MM.1S (cell line): ENCODE data around the gene DHRSX.
"Not testable (repeated sequence)": the region's sequence is repeated elsewhere in the genome, so short reads cannot be mapped to it uniquely, and the experiment has no call there.

Source experiments
- DNase-seq: peaks from one replicate; pipeline ENCODE4 v3.0.0-alpha.2; 2015
- H2AFZ ChIP-seq: fragments of 300-600 bp; sonication (generic); 2 replicates; pipeline ENCODE4 v1.6.0; 2016; ENCODE audit warnings: antibody characterized with exemption, low read length
- H3F3A ChIP-seq: fragments of 300-600 bp; sonication (generic); 2 replicates; pipeline ENCODE4 v1.6.1; 2016; ENCODE audit warnings: mild to moderate bottlenecking, antibody characterized with exemption, low read length, moderate library complexity, mixed read lengths; ENCODE audit not compliant: insufficient read depth
- H3K27ac ChIP-seq: fragments of 300-600 bp; sonication (generic); 2 replicates; pipeline ENCODE4 v1.5.1; 2016; ENCODE audit warnings: mild to moderate bottlenecking, low read length
- H3K27me3 ChIP-seq: fragments of 300-600 bp; sonication (generic); replicated peaks from 2 replicates; pipeline ENCODE4 v1.6.0; 2016; ENCODE audit warnings: low read length; ENCODE audit not compliant: insufficient read depth
- H3K36me3 ChIP-seq: fragments of 300-600 bp; sonication (generic); replicated peaks from 2 replicates; pipeline ENCODE4 v1.6.1; 2016; ENCODE audit warnings: mild to moderate bottlenecking, low read length, mixed read lengths; ENCODE audit not compliant: insufficient read depth
- H3K4me1 ChIP-seq: fragments of 300-600 bp; sonication (generic); 2 replicates; pipeline ENCODE4 v1.6.1; 2016; ENCODE audit warnings: low read length, mixed read lengths
- H3K4me2 ChIP-seq: fragments of 300-600 bp; sonication (generic); 2 replicates; pipeline ENCODE4 v1.6.0; 2016; ENCODE audit warnings: low read depth, low read length
- H3K4me3 ChIP-seq: fragments of 300-600 bp; sonication (generic); 2 replicates; pipeline ENCODE4 v1.5.1; 2016; ENCODE audit warnings: low read length, mixed read lengths
- H3K79me2 ChIP-seq: fragments of 300-600 bp; sonication (generic); 2 replicates; pipeline ENCODE4 v1.6.1; 2016; ENCODE audit warnings: mixed run types, low read length, mixed read lengths
- H3K9ac ChIP-seq: fragments of 300-600 bp; sonication (generic); 2 replicates; pipeline ENCODE4 v1.6.1; 2016; ENCODE audit warnings: low read length, mixed read lengths
- H3K9me2 ChIP-seq: fragments of 300-600 bp; sonication (generic); replicated peaks from 2 replicates; pipeline ENCODE4 v1.6.1; 2016; ENCODE audit warnings: mild to moderate bottlenecking, low read length, mixed read lengths; ENCODE audit not compliant: insufficient read depth
- H3K9me3 ChIP-seq: fragments of 300-600 bp; sonication (generic); replicated peaks from 2 replicates; pipeline ENCODE4 v1.6.1; 2016; ENCODE audit warnings: mild to moderate bottlenecking, low read length, mixed read lengths; ENCODE audit not compliant: insufficient read depth
- H4K20me1 ChIP-seq: fragments of 300-600 bp; sonication (generic); 2 replicates; pipeline ENCODE4 v1.6.1; 2016; ENCODE audit warnings: mild to moderate bottlenecking, low read length, moderate library complexity, mixed read lengths; ENCODE audit not compliant: insufficient read depth
- CTCF ChIP-seq: fragments of 300-600 bp; sonication (generic); IDR thresholded peaks from 2 replicates; pipeline ENCODE4 v1.5.1; 2016; ENCODE audit warnings: antibody characterized with exemption, low read length, mixed read lengths
- EZH2 ChIP-seq: fragments of 300-600 bp; sonication (generic); optimal IDR thresholded peaks from 2 replicates; pipeline ENCODE3; 2017; ENCODE audit warnings: low read depth, mild to moderate bottlenecking, antibody characterized with exemption, low read length, mixed read lengths
- EZH2phosphoT487 ChIP-seq: fragments of 300-600 bp; sonication (generic); IDR thresholded peaks from 2 replicates; pipeline ENCODE4 v1.6.1; 2018; ENCODE audit warnings: antibody characterized with exemption, low read length

Gene DHRSX

GRCh38 chrX:2464677-2465166, 36.1 kb downstream of the DHRSX start:
- Histone ChIP-seq H3K4me2 (no peak overlapping the region), H3F3A (no peaks in the 10 kb centered on the region), H3K4me3 (no peak overlapping the region), H4K20me1 (no peaks in the 10 kb centered on the region), H3K9me2 (no peaks in the 10 kb centered on the region), H3K27me3 (no peaks in the 10 kb centered on the region), H3K36me3 (no peaks in the 10 kb centered on the region), H3K9me3 (no peaks in the 10 kb centered on the region), H3K4me1 (no peaks in the 10 kb centered on the region), H3K27ac (no peak overlapping the region), H3K9ac (no peak overlapping the region), H2AFZ (no peak overlapping the region), H3K79me2 (no peaks in the 10 kb centered on the region)
- no peak for TF ChIP-seq CTCF
- TF ChIP-seq EZH2phosphoT487, result no peak
- TF ChIP-seq EZH2, result no peak
- no peak for DNase-seq

GRCh38 chrX:2463973-2464676, 36.7 kb downstream of the DHRSX start:
- Histone ChIP-seq H3F3A (no peaks in the 10 kb centered on the region), H3K4me2 (no peak overlapping the region), H3K36me3 (no peaks in the 10 kb centered on the region), H4K20me1 (no peaks in the 10 kb centered on the region), H3K4me3 (no peak overlapping the region), H3K27ac (no peak overlapping the region), H2AFZ (no peak overlapping the region), H3K9ac (no peak overlapping the region), H3K9me2 (no peaks in the 10 kb centered on the region), H3K27me3 (no peaks in the 10 kb centered on the region), H3K79me2 (no peaks in the 10 kb centered on the region), H3K9me3 (no peaks in the 10 kb centered on the region), H3K4me1 (no peaks in the 10 kb centered on the region)
- DNase-seq, result no peak
- no peak for TF ChIP-seq CTCF

GRCh38 chrX:2463481-2463880, 37.3 kb downstream of the DHRSX start:
- H3K4me2 ChIP-seq, DNase-seq, H3K36me3 ChIP-seq, H3K9me3 ChIP-seq, H3K4me3 ChIP-seq, H3K79me2 ChIP-seq, H2AFZ ChIP-seq, H3K9ac ChIP-seq, H3F3A ChIP-seq, H4K20me1 ChIP-seq, H3K27me3 ChIP-seq, H3K4me1 ChIP-seq, H3K27ac ChIP-seq, H3K9me2 ChIP-seq: not testable (repeated sequence)

- no peak overlapping the region for H3K9ac ChIP-seq
- no peak overlapping the region for H3K27ac ChIP-seq
- TF ChIP-seq EZH2, result no peak
- no peak for TF ChIP-seq EZH2phosphoT487
- no peak for TF ChIP-seq CTCF
- H3K27me3 ChIP-seq, result no peaks in the 10 kb centered on the region
- no peaks in the 10 kb centered on the region for H3K9me2 ChIP-seq
- no peaks in the 10 kb centered on the region for H4K20me1 ChIP-seq
- H3K4me3 ChIP-seq, result no peak overlapping the region
- no peaks in the 10 kb centered on the region for H3F3A ChIP-seq
- H3K79me2 ChIP-seq, result no peaks in the 10 kb centered on the region
- H3K4me2 ChIP-seq, result no peak overlapping the region
- H3K36me3 ChIP-seq, result no peaks in the 10 kb centered on the region
- no peaks in the 10 kb centered on the region for H3K4me1 ChIP-seq
- DNase-seq, result no peak
- no peaks in the 10 kb centered on the region for H3K9me3 ChIP-seq
- no peak overlapping the region for H2AFZ ChIP-seq
Measured at GRCh38 chrX:2462780-2463179, 38.0 kb downstream of the DHRSX start.
